GM12878 (cell line): Measurements from ENCODE around the gene PRKCB. TPM values are rescaled to one million over a fixed set of nuclear protein-coding genes. Genes with fewer than 3 reads are reported as not detected.

ENCODE experiments used
- ATAC-seq: fragments of 200-7000 bp; cut with Tn5 transposase; 3 replicates; pipeline ENCODE4 v1.9.1; 2020; ENCODE audit warnings: mild to moderate bottlenecking, moderate library complexity
- BruUV-seq: library from RNA; stranded (reverse); fragments of 400-500 nt; replicated peaks from 2 replicates; lab custom pipeline; 2021; lab: Mats Ljungman, UMichigan
- CTCF ChIA-PET: fragments of 300-600 bp; sonication (Branson Sonifier 250); formaldehyde crosslinking; extraction: SDS; loops from one replicate; lab custom pipeline; 2021; ENCODE audit warnings: inconsistent platforms; lab: Yijun Ruan, JAX
- POLR2A ChIA-PET: fragments of 350-600 bp; formaldehyde crosslinking; extraction: SDS; loops from one replicate; lab custom pipeline; 2021; ENCODE audit warnings: inconsistent platforms; lab: Charles Lee
- RAD21 ChIA-PET: fragments of 300-600 bp; sonication (Branson Sonifier 250); formaldehyde crosslinking; loops from one replicate; lab custom pipeline; 2023; ENCODE audit warnings: antibody characterized with exemption; ENCODE audit not compliant: unreplicated experiment; lab: Charles Lee
- SMC1A ChIA-PET: fragments of 300-600 bp; sonication (Branson Sonifier 250); formaldehyde crosslinking; loops from one replicate; lab custom pipeline; 2023; ENCODE audit not compliant: unreplicated experiment, uncharacterized antibody; lab: Charles Lee
- DNase-seq: peaks from one replicate; pipeline ENCODE4 v3.0.0-alpha.2; 2011; ENCODE audit warnings: low read depth, low spot score
- FAIRE-seq: peaks from 3 replicates; lab custom pipeline; 2011; peaks lifted over from hg19 to GRCh38; lab: Jason Lieb, UNC
- H2AFZ ChIP-seq: 2 replicates; pipeline ENCODE4 v1.6.0; 2011; ENCODE audit warnings: low read depth, low read length, control low read depth; ENCODE audit not compliant: control insufficient read depth
- H3K27ac ChIP-seq: 2 replicates; pipeline ENCODE4 v1.5.1; 2011; ENCODE audit warnings: control low read depth; ENCODE audit not compliant: control insufficient read depth, insufficient read depth
- H3K27me3 ChIP-seq, 2 experiments: replicated peaks in 1 of 2; 2 replicates each; pipeline versions ENCODE4 v1.6.0 to v1.6.1; 2011; ENCODE audit warnings: low read length in 1 of 2; ENCODE audit not compliant: control insufficient read depth in 2 of 2, insufficient read depth in 2 of 2
- H3K36me3 ChIP-seq, 2 experiments: 2 replicates each; pipeline ENCODE4 v1.5.1; 2011; ENCODE audit warnings: low read length in 1 of 2; ENCODE audit not compliant: control insufficient read depth in 2 of 2, insufficient read depth in 2 of 2
- H3K4me1 ChIP-seq: 2 replicates; pipeline ENCODE4 v1.6.1; 2011; ENCODE audit warnings: mild to moderate bottlenecking, low read length, moderate library complexity, mixed read lengths; ENCODE audit not compliant: control insufficient read depth, insufficient read depth
- H3K4me2 ChIP-seq: 2 replicates; pipeline ENCODE4 v1.6.0; 2011; ENCODE audit warnings: control low read depth; ENCODE audit not compliant: control insufficient read depth, insufficient read depth
- H3K4me3 ChIP-seq: fragments of 200-600 bp; sonication (generic); 2 replicates; pipeline ENCODE4 v1.5.1; 2016
- H3K79me2 ChIP-seq: 2 replicates; pipeline ENCODE4 v1.6.0; 2011; ENCODE audit warnings: low read length; ENCODE audit not compliant: control insufficient read depth, insufficient read depth
- H3K9ac ChIP-seq: 2 replicates; pipeline ENCODE4 v1.8.0; 2011; ENCODE audit warnings: low read length, control low read depth, mixed read lengths; ENCODE audit not compliant: control insufficient read depth, insufficient read depth
- H3K9me3 ChIP-seq: replicated peaks from 3 replicates; pipeline ENCODE4 v1.5.1; 2011; ENCODE audit warnings: mild to moderate bottlenecking, low read length; ENCODE audit not compliant: control insufficient read depth, insufficient read depth
- H4K20me1 ChIP-seq: 2 replicates; pipeline ENCODE4 v1.6.0; 2011; ENCODE audit not compliant: control insufficient read depth, insufficient read depth
- CHD2 ChIP-seq: IDR thresholded peaks from 2 replicates; pipeline ENCODE4 v1.6.1; 2011; ENCODE audit warnings: low read depth, low read length, improper control_type of control experiment, borderline replicate concordance
- ETV6 ChIP-seq, 2 experiments: fragments of 450-650 bp in 1 of 2; IDR thresholded peaks in 1 of 2; conservative IDR thresholded peaks in 1 of 2; 2 replicates each; pipeline ENCODE4 v1.6.1; 2014; ENCODE audit warnings: antibody characterized with exemption in 1 of 2, borderline replicate concordance in 1 of 2, low read depth in 1 of 2, mild to moderate bottlenecking in 1 of 2, moderate library complexity in 1 of 2
- HDAC2 ChIP-seq: fragments of 200-600 bp; sonication (generic); IDR thresholded peaks from 2 replicates; pipeline ENCODE4 v1.6.1; 2017
- IKZF1 ChIP-seq: fragments of 450-650 bp; conservative IDR thresholded peaks from 2 replicates; pipeline ENCODE4 v1.6.1; 2017; ENCODE audit warnings: antibody characterized with exemption, mild to moderate bottlenecking
- IKZF2 ChIP-seq, 2 experiments: fragments of 450-650 bp; IDR thresholded peaks; 2 replicates each; pipeline ENCODE4 v1.6.1; 2017; ENCODE audit warnings: mild to moderate bottlenecking in 2 of 2, moderate library complexity in 2 of 2
- MEF2A ChIP-seq: IDR thresholded peaks from 2 replicates; pipeline ENCODE4 v1.6.1; 2011; ENCODE audit warnings: low read depth, mild to moderate bottlenecking, low read length, moderate library complexity; ENCODE audit not compliant: insufficient read depth
- MTA3 ChIP-seq: IDR thresholded peaks from 2 replicates; pipeline ENCODE4 v1.6.1; 2012; ENCODE audit warnings: low read length, inconsistent platforms, borderline replicate concordance
- NFXL1 ChIP-seq: fragments of 450-650 bp; IDR thresholded peaks from 2 replicates; pipeline ENCODE4 v1.6.1; 2017; ENCODE audit warnings: antibody characterized with exemption, mild to moderate bottlenecking, borderline replicate concordance
- RAD21 ChIP-seq: IDR thresholded peaks from 2 replicates; pipeline ENCODE4 v1.6.1; 2011; ENCODE audit warnings: mild to moderate bottlenecking, low read depth, low read length, moderate library complexity; ENCODE audit not compliant: insufficient read depth
- RUNX3 ChIP-seq: IDR thresholded peaks from 2 replicates; pipeline ENCODE4 v1.6.1; 2012; ENCODE audit warnings: low read length, inconsistent platforms
- SMARCA5 ChIP-seq: fragments of 450-650 bp; IDR thresholded peaks from 2 replicates; pipeline ENCODE4 v1.6.1; 2017; ENCODE audit warnings: mild to moderate bottlenecking
- SMC3 ChIP-seq: IDR thresholded peaks from 2 replicates; pipeline ENCODE4 v1.6.1; 2011; ENCODE audit warnings: low read length, improper control_type of control experiment, borderline replicate concordance
- TBL1XR1 ChIP-seq: IDR thresholded peaks from 2 replicates; pipeline ENCODE4 v1.6.1; 2012; ENCODE audit warnings: low read depth, low read length, improper control_type of control experiment
- YY1 ChIP-seq: IDR thresholded peaks from 2 replicates; pipeline ENCODE4 v1.6.1; 2011; ENCODE audit warnings: low read depth, mild to moderate bottlenecking, low read length
- ZBED1 ChIP-seq: IDR thresholded peaks from 2 replicates; pipeline ENCODE4 v1.6.1; 2016; ENCODE audit warnings: borderline replicate concordance
- WGBS: methylation state at CpG from one replicate; pipeline ENCODE4 v1.1.6; 2016; ENCODE audit warnings: low lambda C conversion rate; ENCODE audit not compliant: insufficient replicate concordance, insufficient coverage; ENCODE audit errors: missing lambda C conversion rate; 5-methylcytosine and 5-hydroxymethylcytosine counted together
- in situ Hi-C: fragments of 300-500 bp; cut with MboI; formaldehyde crosslinking; loops from 9 replicates; pipeline ENCODE4 v1.14.3; 2018; ENCODE audit warnings: mixed read lengths
- intact Hi-C: fragments of 100-400 bp; cut with micrococcal nuclease; formaldehyde crosslinking; loops from one replicate; pipeline ENCODE4 v1.14.2; 2022; ENCODE audit not compliant: unreplicated experiment
- polyA plus RNA-seq, 11 experiments: library from polyadenylated mRNA; depleted of rRNA in 4 of 11; unstranded in 6 of 11; stranded (reverse) in 5 of 11; fragments of >200 nt; fragmentation: Nextera tagmentation in 4 of 11; fragmentation: Illumina TruSeq in 1 of 11; extraction: Ambion mirVana in 4 of 11; extraction: Trizol in 1 of 11; gene quantifications; 1 replicate in 1 of 11; 2 replicates in 10 of 11; pipeline versions ENCODE4 v1.2.1 to v1.2.3, GENCODE V29; 2011 to 2016; ENCODE audit warnings: inconsistent platforms in 2 of 11, missing spikeins in 2 of 11, low read depth in 1 of 11
- total RNA-seq, 4 experiments: library from RNA; depleted of rRNA in 3 of 4; stranded (reverse); fragments of >200 nt in 3 of 4; fragmentation: Illumina TruSeq in 1 of 4; extraction: Trizol in 1 of 4; gene quantifications; 2 replicates each; pipeline versions ENCODE4 v1.2.1 to v1.2.3, GENCODE V29; 2013 to 2021
- TF ChIP-seq, protein P1 (sequence below): IDR thresholded peaks from 2 replicates; pipeline ENCODE4 v1.6.1; 2011; ENCODE audit warnings: borderline replicate concordance, low read depth, mild to moderate bottlenecking, moderate library complexity, low read length; ENCODE audit not compliant: insufficient read depth, poor library complexity, severe bottlenecking
- TF ChIP-seq, protein P2 (sequence below), 3 experiments: IDR thresholded peaks in 2 of 3; conservative IDR thresholded peaks in 1 of 3; 2 replicates each; pipeline ENCODE4 v1.5.1; 2011; ENCODE audit warnings: low read depth in 3 of 3, low read length in 3 of 3, mild to moderate bottlenecking in 3 of 3, control low read depth in 2 of 3, moderate library complexity in 2 of 3, inconsistent platforms in 1 of 3, mixed read lengths in 1 of 3; ENCODE audit not compliant: control insufficient read depth in 2 of 3, insufficient read depth in 1 of 3; ENCODE audit errors: extremely low read depth in 1 of 3

The PRKCB gene
- total and polyA plus RNA-seq, 10 of the 15 experiments (the other 5 are each of a cell fraction or from before 2014, with no cell fraction given): 21.4 to 158 (median 97.3) TPM

DNA sequence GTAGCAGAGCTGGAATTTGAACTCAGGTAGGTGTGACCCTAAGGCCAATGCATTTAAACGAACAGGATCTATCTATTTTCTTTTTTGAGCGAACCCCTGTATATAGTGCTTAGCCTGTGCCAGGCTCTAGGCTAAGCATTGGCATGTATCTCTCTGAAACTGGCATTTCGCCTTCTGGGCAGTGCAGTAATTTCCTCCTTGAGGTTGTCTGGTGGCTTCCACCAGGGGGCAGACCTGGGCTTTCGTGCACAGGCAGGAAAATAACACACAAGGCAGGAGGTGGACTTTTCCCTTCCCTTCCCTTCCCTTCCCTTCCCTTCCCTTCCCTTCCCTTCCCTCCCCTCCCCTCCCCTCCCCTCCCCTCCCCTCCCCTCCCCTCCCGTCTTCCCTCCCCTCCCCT is 34.4 kb upstream of the PRKCB start:
- BruUV-seq: no TSS peak
- POLR2A ChIA-PET: no interaction called here

More for the DNA sequence above, 34.4 kb upstream of the PRKCB start:
- ATAC-seq (peak; percentile 83), DNase-seq (no peak), FAIRE-seq (peak; percentile 79)
- H3K36me3 ChIP-seq: no peaks in the 10 kb centered on the region
- RAD21 ChIA-PET: interaction anchor here (0.6 to 2.2 kb wide), 11 partner anchors 26 to 703 kb away, joined by 3 to 11 read pairs (median 3); no protein-coding TSS in a partner anchor
- H3K79me2 ChIP-seq: no peaks in the 10 kb centered on the region
- H3K4me1 ChIP-seq: peaks cover 11% of the 10 kb centered on the region
- intact Hi-C loops (loop anchor here (1.0 to 5.0 kb wide), 2 partner anchors 101 to 235 kb away; no protein-coding TSS in a partner anchor), in situ Hi-C loops (loop anchor here (5.0 kb wide), 1 partner anchor 211 kb away; no protein-coding TSS in a partner anchor)
- CTCF ChIA-PET: interaction anchor here (0.5 to 14.9 kb wide), 32 partner anchors 10 to 727 kb away, joined by 3 to 425 read pairs (median 4); partner anchors contain the start of gene PLK1
- no peaks in the 10 kb centered on the region for H4K20me1 ChIP-seq
- H3K27me3 ChIP-seq: no peaks in the 10 kb centered on the region
- no peak overlapping the region for H2AFZ ChIP-seq
- TF ChIP-seq RUNX3 (peak; percentile 43), MTA3 (no peak), IKZF1 (no peak), HDAC2 (no peak), IKZF2 (IDR thresholded peaks at IDR 0.05) (no peak), TBL1XR1 (0 out of 2 replicates have a peak, but pooled peaks have one; percentile 39), YY1 (peak; percentile 34; the same call in 1 of the 2 replicates), SMARCA5 (0 out of 2 replicates have a peak, but pooled peaks have one; percentile 22), RAD21 (peak; percentile 92), ZBED1 (no peak), MEF2A (no peak), CHD2 (no peak), ETV6 (conservative IDR thresholded peaks at IDR 0.05 in 1 of 2, IDR thresholded peaks at IDR 0.05 in 1 of 2; ENCODE audit: borderline replicate concordance in 1 of 2, low read depth in 1 of 2) (no peak), NFXL1 (no peak), SMC3 (peak; percentile 94)
- TF ChIP-seq, protein P1, sequence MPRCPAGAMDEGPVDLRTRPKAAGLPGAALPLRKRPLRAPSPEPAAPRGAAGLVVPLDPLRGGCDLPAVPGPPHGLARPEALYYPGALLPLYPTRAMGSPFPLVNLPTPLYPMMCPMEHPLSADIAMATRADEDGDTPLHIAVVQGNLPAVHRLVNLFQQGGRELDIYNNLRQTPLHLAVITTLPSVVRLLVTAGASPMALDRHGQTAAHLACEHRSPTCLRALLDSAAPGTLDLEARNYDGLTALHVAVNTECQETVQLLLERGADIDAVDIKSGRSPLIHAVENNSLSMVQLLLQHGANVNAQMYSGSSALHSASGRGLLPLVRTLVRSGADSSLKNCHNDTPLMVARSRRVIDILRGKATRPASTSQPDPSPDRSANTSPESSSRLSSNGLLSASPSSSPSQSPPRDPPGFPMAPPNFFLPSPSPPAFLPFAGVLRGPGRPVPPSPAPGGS: no peak
- TF ChIP-seq, protein P2, sequence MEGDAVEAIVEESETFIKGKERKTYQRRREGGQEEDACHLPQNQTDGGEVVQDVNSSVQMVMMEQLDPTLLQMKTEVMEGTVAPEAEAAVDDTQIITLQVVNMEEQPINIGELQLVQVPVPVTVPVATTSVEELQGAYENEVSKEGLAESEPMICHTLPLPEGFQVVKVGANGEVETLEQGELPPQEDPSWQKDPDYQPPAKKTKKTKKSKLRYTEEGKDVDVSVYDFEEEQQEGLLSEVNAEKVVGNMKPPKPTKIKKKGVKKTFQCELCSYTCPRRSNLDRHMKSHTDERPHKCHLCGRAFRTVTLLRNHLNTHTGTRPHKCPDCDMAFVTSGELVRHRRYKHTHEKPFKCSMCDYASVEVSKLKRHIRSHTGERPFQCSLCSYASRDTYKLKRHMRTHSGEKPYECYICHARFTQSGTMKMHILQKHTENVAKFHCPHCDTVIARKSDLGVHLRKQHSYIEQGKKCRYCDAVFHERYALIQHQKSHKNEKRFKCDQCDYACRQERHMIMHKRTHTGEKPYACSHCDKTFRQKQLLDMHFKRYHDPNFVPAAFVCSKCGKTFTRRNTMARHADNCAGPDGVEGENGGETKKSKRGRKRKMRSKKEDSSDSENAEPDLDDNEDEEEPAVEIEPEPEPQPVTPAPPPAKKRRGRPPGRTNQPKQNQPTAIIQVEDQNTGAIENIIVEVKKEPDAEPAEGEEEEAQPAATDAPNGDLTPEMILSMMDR (IDR thresholded peaks at IDR 0.05 in 2 of 3, conservative IDR thresholded peaks at IDR 0.05 in 1 of 3; ENCODE audit: control insufficient read depth in 2 of 3, extremely low read depth in 1 of 3, insufficient read depth in 1 of 3, low read depth in 3 of 3, low read length in 3 of 3): peak; percentile 74 to 85 (median 79)
- SMC1A ChIA-PET: interaction anchor here (0.6 to 7.6 kb wide), 17 partner anchors 8 to 707 kb away, joined by 3 to 85 read pairs (median 6); no protein-coding TSS in a partner anchor
- H3K4me2 ChIP-seq: no peak overlapping the region
- no peaks in the 10 kb centered on the region; the same call in 2 of the 3 replicates for H3K9me3 ChIP-seq
- H3K9ac ChIP-seq: no peak overlapping the region
- 0% methylated on average over 4 of the region's 5 CpGs for WGBS
- H3K4me3 ChIP-seq: no peak overlapping the region
- no peak overlapping the region for H3K27ac ChIP-seq
